ENCODE data around the gene HHEX.
A peak's percentile ranks its signal among the peaks of the same experiment; 100 is the strongest.

The HHEX gene

DNA sequence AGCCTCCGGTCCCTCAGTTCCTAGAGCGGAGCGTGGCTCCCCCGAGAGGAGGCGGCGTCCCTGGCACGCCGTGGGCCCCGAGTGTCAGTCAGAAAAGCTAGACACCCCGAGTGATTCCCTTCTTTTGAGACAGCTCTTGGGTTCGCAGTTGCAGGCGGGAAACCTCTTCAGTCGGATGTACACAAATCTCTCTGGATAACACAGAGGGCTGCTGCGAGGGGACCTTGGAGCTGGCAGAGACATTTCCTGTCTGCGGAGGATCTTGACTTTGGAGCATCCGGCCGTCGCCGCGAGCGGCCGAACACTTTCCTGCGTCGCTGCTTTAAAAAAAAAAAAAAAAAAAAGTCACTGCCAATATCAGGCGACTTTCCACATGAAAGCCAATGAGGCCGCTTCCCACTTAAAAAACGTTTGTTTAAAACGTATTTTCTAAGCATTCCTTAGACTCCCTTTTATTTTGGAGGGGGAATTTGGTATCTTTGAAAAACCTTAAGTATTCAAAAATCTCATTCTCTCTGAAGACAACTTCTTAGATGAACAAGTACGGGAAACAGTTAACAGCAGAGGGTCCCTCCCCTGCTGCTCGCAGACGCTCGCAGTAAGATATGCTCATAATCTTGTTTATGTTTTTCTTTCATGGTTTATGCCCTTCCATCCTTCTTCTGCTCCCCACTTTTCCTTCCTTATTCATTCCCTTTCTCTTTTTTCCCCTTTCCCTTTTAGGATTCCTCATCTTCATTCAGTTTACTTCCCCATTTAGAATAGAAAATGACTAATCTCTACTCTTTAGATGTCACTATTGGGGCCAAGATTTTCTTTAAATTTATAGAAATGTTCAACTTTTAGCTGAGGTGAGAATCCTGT is 10.0 kb downstream of the HHEX start:
- H3K4me3 ChIP-seq (ENCODE audit: low read length) = peak overlapping the region; percentile 46
- DNase-seq (ENCODE audit: low read depth) = peak; percentile 13
- TF ChIP-seq, protein P1, sequence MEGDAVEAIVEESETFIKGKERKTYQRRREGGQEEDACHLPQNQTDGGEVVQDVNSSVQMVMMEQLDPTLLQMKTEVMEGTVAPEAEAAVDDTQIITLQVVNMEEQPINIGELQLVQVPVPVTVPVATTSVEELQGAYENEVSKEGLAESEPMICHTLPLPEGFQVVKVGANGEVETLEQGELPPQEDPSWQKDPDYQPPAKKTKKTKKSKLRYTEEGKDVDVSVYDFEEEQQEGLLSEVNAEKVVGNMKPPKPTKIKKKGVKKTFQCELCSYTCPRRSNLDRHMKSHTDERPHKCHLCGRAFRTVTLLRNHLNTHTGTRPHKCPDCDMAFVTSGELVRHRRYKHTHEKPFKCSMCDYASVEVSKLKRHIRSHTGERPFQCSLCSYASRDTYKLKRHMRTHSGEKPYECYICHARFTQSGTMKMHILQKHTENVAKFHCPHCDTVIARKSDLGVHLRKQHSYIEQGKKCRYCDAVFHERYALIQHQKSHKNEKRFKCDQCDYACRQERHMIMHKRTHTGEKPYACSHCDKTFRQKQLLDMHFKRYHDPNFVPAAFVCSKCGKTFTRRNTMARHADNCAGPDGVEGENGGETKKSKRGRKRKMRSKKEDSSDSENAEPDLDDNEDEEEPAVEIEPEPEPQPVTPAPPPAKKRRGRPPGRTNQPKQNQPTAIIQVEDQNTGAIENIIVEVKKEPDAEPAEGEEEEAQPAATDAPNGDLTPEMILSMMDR (IDR thresholded peaks at IDR 0.05; ENCODE audit: insufficient read depth, low read depth, low read length, missing control alignments) = no peak

DNA sequence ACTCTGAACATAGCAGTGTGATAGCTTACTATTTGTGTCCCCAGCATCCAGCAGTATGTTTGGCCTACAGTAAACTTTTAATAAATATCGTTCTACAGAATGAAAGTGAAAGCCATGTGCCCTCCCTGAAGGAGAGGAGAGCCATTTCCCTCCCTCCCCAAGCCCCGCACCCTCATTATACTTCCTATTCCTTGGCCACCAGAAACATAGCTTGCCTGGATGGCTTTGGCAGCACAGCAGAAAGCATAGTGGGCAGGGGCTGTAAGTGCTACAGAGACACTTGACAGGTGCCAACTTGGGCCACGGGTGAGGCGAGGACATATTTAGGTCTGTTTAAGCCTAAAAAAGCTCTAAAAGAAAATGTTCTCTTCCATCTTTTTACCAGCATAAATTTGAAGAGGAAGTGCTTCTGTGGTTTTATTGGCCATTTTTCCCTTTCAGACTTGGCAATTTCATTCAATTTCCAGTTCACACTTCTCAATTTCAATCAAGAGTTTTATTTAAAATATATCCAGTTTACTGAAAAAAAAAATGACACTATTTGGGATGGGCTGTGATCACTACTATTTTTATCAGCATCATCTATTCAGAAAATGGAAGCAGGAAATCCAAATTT is 12.7 kb downstream of the HHEX start:
- TF ChIP-seq, protein P1 (IDR thresholded peaks at IDR 0.05; ENCODE audit: insufficient read depth, low read depth, low read length, missing control alignments) = no peak
- no peak overlapping the region for H3K4me3 ChIP-seq (ENCODE audit: low read length)
- no peak for DNase-seq (ENCODE audit: low read depth)

DNA sequence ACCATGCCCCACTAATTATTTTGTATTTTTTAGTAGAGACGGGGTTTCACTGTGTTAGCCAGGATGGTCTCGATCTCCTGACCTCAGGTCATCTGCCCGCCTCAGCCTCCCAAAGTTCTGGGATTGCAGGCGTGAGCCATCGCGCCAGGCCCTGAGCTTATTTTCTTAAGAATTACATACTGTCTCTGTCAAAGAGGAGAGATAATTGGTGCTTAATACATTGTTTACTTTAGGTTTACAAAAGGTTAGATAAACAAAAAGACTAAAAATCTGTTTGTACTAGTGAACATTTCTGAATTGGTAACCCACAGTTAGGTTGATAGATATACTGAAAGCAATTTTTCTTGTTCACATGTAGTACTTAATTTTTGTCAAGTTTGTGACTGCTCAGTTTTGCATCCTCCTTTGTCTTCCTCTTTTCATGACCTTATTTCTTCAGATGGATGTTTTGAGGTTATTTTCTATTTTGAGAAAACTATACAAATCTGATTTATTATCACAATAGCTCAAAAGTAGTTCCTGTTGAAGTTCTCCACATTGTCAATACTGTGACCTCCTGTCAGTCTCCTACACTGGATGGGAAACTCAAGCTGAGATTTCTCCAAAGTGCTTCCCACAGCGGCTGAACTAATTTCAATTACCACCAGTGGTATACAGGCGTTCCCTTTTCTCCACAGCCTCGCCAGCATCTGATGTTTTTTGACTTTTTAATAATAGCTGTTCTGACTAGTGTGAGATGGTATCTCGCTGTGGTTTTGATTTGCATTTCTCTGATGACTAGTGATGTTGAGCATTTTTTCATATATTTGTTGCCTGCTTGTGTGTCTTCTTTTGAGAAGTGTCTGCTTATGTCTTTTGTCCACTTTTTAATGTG is 22.5 kb downstream of the HHEX start:
- DNase-seq (ENCODE audit: low read depth) = no peak
- TF ChIP-seq, protein P1 (IDR thresholded peaks at IDR 0.05; ENCODE audit: insufficient read depth, low read depth, low read length, missing control alignments) = no peak
- H3K4me3 ChIP-seq (ENCODE audit: low read length) = no peak overlapping the region

DNA sequence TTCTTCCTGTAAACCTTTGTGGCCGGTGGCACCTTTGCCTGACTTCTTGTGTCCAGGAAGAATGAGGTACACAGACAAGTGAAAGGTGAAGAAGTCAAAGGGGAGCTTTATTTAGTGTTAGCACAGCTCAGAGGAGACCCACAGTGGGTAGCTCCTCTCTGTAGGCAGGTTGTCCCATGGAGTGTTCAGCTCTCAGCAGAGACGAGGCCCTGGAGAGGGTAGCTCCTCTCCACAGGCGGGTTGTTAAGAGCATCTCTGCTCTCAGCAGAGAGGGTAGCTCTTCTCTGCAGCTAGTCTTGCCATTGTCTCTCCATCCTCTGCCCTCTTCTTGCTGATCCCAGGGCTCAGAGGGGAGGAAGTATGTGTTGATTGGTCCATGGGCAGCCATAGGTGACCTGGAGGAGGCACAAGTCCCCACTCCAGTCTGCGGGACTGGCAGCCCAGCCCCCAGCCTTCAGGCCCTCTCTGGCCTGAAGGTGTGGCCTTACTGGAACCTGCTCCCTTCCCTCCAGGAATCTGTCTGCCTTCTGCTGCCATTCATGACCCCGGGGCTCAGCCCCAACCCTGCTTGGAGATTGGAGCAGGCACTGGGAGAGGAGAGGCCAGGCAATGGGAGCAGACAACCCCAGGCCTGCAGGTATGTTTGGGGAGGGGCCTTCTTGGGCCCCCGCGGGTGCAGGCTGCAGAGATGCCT is 24.5 kb downstream of the HHEX start:
- H3K4me3 ChIP-seq (ENCODE audit: low read length) = no peak overlapping the region
- TF ChIP-seq, protein P1 (IDR thresholded peaks at IDR 0.05; ENCODE audit: insufficient read depth, low read depth, low read length, missing control alignments) = no peak
- no peak for DNase-seq (ENCODE audit: low read depth)

DNA sequence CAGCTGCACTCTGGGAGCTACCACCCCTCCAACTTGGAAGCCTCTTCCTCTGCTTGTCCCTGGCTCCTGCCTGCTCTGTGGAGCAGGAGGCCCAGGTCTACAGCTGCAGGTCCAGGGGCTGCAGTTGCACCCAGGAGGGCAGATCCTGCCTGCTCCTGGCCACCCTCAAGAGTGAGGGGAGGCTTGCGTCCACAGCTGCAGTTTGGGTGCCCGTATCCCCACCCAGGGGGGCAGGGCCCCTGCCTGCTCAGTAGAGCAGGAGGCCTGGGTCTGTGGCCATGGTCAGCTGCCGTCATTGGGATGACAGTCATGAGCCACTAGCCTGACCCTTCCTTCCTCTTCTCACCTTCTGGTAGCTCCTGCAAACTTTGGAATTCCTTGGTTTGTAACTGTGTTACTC is 25.1 kb downstream of the HHEX start:
- no peak for DNase-seq (ENCODE audit: low read depth)
- H3K4me3 ChIP-seq (ENCODE audit: low read length) = no peak overlapping the region
- TF ChIP-seq, protein P1 (IDR thresholded peaks at IDR 0.05; ENCODE audit: insufficient read depth, low read depth, low read length, missing control alignments) = no peak
